Kidney (tissue), 14 donors: ENCODE data around the gene BCO2. TPM values are rescaled to one million over a fixed set of nuclear protein-coding genes. Genes with fewer than 3 reads are reported as not detected.

ENCODE experiments used
- DNase-seq, 5 donors: peaks; one replicate each; pipeline ENCODE4 v3.0.0-alpha.2; 2013 to 2020
- FAIRE-seq: peaks from 2 replicates; lab custom pipeline; 2012; peaks lifted over from hg19 to GRCh38; lab: Jason Lieb, UNC
- H3K27ac ChIP-seq, 2 donors: one replicate each; pipeline ENCODE4 v1.7.0; 2013; ENCODE audit warnings: low read depth in 2 of 2, low read length in 2 of 2, inconsistent platforms in 1 of 2
- H3K27me3 ChIP-seq: one replicate; pipeline ENCODE4 v1.7.1; 2013; ENCODE audit warnings: low read length, inconsistent platforms; ENCODE audit not compliant: control insufficient read depth, insufficient read depth
- H3K36me3 ChIP-seq, 3 donors: one replicate each; pipeline versions ENCODE4 v1.7.0 to v1.7.1; 2013; ENCODE audit warnings: low read length in 3 of 3, control low read depth in 1 of 3, inconsistent platforms in 1 of 3; ENCODE audit not compliant: insufficient read depth in 3 of 3, control insufficient read depth in 2 of 3
- H3K4me1 ChIP-seq, 3 donors: one replicate each; pipeline versions ENCODE4 v1.7.0 to v1.7.1; 2013; ENCODE audit warnings: low read length in 3 of 3, inconsistent platforms in 1 of 3, low read depth in 1 of 3; ENCODE audit not compliant: control insufficient read depth in 2 of 3, insufficient read depth in 2 of 3
- H3K4me3 ChIP-seq, 3 donors: one replicate each; pipeline versions ENCODE4 v1.7.0 to v1.8.1; 2013; ENCODE audit warnings: low read length in 3 of 3, control low read depth in 1 of 3, inconsistent platforms in 1 of 3
- H3K9ac ChIP-seq, 3 donors: one replicate each; pipeline versions ENCODE4 v1.7.0 to v1.7.1; 2013; ENCODE audit warnings: low read length in 3 of 3, control low read depth in 1 of 3, inconsistent platforms in 1 of 3
- H3K9me3 ChIP-seq, 3 donors: one replicate each; pipeline versions ENCODE4 v1.7.0 to v1.7.1; 2013; ENCODE audit warnings: low read length in 3 of 3, control low read depth in 1 of 3, inconsistent platforms in 1 of 3; ENCODE audit not compliant: control insufficient read depth in 2 of 3, insufficient read depth in 1 of 3
- CTCF ChIP-seq: IDR thresholded peaks from 3 replicates; pipeline ENCODE4 v1.5.1; 2012; ENCODE audit warnings: mild to moderate bottlenecking, moderate library complexity, borderline replicate concordance; ENCODE audit not compliant: insufficient read depth; ENCODE audit errors: extremely low read depth
- intact Hi-C: fragments of 100-400 bp; cut with DNase I; formaldehyde crosslinking; loops from one replicate; pipeline ENCODE4 v1.11.1; 2022
- polyA plus RNA-seq: library from polyadenylated mRNA; stranded (reverse); fragments of 350-450 nt; fragmentation: Illumina TruSeq; extraction: RNeasy Lipid Tissue Mini Kit (QIAGEN cat#74804); gene quantifications from one replicate; pipeline ENCODE4 v1.2.3, GENCODE V29; 2014; ENCODE audit warnings: low read depth, low replicate concordance; ENCODE audit not compliant: insufficient read depth
- total RNA-seq: library from RNA; stranded (reverse); fragmentation: NEBNext Ultra II Directional; extraction: Animal tissue kit (Norgen Biotek cat#: 25700); gene quantifications from one replicate; pipeline ENCODE4 v1.2.1, GENCODE V29; 2021
- donor health status: control.
- donor health status: control.
- donor health status: control.
- donor health status: control.
- donor health status: control.
- donor health status: DM: yes; HTN: yes; CAD: no.
- donor health status: Normal renal cell carcinoma (clear cell type).

Gene BCO2
- total and polyA plus RNA-seq, 2 donors from 2014 or later = 6.9 to 9.6 TPM

- Histone ChIP-seq H3K27me3 (no peaks in the 10 kb centered on the region), H3K4me1 (no peaks in the 10 kb centered on the region), H3K27ac (no peak overlapping the region), H3K4me3 (no peak overlapping the region), H3K9ac (no peak overlapping the region), H3K36me3 (no peaks in the 10 kb centered on the region), H3K9me3 (no peaks in the 10 kb centered on the region)
- DNase-seq (no peak), FAIRE-seq (no peak)
- intact Hi-C loops = no loop called here
- TF ChIP-seq CTCF = no peak
Measured at GRCh38 chr11:112150517-112150916, 24.8 kb upstream of the BCO2 start.

GRCh38 chr11:112156153-112156955 lies 19.0 kb upstream of the BCO2 start:
- peak; percentile 95 for FAIRE-seq
- Histone ChIP-seq H3K27ac (no peak overlapping the region), H3K4me3 (no peak overlapping the region)

GRCh38 chr11:112156956-112157766 lies 18.2 kb upstream of the BCO2 start:
- intact Hi-C loops = no loop called here
- no peak overlapping the region for H3K9ac ChIP-seq
- H3K27ac ChIP-seq = peak overlapping the region in 1 of 2 donors; percentile 42
- DNase-seq (no peak), FAIRE-seq (peak; percentile 92)
- H3K4me1 ChIP-seq = no peaks in the 10 kb centered on the region
- H3K4me3 ChIP-seq = no peak overlapping the region
- no peaks in the 10 kb centered on the region for H3K9me3 ChIP-seq
- TF ChIP-seq CTCF = no peak
- no peaks in the 10 kb centered on the region for H3K27me3 ChIP-seq
- no peaks in the 10 kb centered on the region for H3K36me3 ChIP-seq

More at GRCh38 chr11:112156153-112156955, 19.0 kb upstream of the BCO2 start:
- no peaks in the 10 kb centered on the region for H3K36me3 ChIP-seq
- H3K4me1 ChIP-seq = no peaks in the 10 kb centered on the region
- DNase-seq = no peak
- H3K9me3 ChIP-seq = no peaks in the 10 kb centered on the region
- H3K9ac ChIP-seq = no peak overlapping the region
- intact Hi-C loops = no loop called here
- no peaks in the 10 kb centered on the region for H3K27me3 ChIP-seq
- no peak for TF ChIP-seq CTCF
